ENCODE data around the gene PTGFR.

Gene PTGFR

DNA sequence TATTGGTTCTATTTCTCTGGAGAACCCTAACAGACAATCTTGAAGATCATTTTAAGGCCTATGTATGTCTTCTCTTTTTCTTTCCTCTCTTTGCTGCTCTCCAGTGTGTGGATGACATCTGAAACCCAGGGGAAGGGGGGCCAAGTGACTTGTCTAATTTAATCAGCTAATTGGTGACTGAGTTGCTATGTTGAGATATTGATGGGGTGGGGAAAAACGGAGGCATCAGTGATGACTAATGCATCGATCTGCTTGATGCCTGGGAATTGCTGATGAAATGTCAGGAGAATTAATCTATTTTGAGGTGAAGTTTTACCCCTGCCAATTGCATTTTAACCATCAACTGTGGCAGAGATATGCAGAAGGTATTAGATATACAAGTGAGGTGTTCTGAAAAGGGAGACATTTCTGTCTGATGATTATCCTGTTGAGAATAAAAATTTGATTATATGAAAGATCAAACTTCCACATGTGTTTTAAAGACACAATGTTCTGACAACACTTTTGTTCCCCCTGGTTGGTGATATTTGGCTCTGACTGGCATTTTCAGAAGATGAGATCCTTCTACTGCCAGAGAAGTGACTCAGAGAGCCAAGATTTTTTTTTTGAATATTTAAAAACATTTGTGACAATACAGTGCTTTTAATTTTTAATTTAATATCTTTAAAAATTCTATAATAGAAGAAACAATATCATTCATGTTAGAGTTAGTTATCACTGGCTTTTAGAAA is 18.7 kb upstream of the PTGFR start:
- TF ChIP-seq, protein P1, sequence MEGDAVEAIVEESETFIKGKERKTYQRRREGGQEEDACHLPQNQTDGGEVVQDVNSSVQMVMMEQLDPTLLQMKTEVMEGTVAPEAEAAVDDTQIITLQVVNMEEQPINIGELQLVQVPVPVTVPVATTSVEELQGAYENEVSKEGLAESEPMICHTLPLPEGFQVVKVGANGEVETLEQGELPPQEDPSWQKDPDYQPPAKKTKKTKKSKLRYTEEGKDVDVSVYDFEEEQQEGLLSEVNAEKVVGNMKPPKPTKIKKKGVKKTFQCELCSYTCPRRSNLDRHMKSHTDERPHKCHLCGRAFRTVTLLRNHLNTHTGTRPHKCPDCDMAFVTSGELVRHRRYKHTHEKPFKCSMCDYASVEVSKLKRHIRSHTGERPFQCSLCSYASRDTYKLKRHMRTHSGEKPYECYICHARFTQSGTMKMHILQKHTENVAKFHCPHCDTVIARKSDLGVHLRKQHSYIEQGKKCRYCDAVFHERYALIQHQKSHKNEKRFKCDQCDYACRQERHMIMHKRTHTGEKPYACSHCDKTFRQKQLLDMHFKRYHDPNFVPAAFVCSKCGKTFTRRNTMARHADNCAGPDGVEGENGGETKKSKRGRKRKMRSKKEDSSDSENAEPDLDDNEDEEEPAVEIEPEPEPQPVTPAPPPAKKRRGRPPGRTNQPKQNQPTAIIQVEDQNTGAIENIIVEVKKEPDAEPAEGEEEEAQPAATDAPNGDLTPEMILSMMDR (IDR thresholded peaks at IDR 0.05; ENCODE audit: low read depth, low read length) = no peak
- no peak overlapping the region for H3K4me3 ChIP-seq (ENCODE audit: low read depth, low read length)

DNA sequence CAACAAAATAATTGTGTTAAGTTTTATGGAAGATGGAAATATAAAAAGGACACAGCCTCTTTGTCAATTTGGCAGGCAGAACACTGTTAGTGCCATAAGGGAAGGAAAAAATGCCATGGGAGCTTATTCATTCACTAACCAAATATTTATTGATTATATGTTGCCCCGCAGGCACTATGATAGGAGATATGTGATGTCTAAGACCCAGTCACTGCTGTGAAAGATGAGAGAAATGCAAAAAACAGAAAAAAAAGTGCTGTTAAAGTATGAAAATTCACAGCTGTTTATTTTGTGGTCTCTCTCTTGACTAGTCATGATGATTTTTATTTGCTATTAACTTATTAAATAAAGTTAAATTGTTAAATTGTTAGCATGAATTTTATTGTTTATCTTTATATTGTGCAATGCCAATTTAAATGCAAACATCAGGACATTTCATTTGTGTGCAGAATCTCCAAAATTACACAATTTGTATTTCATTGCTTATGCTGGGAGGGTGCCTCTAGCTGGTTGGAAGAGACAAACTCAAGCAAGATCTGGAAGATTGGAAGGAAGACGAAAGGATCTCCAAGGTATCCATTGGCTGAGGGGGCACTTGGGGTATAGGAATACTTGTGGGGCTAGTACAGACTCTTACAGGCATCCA is 17.8 kb upstream of the PTGFR start:
- no peak overlapping the region for H3K4me3 ChIP-seq (ENCODE audit: low read depth, low read length)
- TF ChIP-seq, protein P1 (IDR thresholded peaks at IDR 0.05; ENCODE audit: low read depth, low read length) = no peak

DNA sequence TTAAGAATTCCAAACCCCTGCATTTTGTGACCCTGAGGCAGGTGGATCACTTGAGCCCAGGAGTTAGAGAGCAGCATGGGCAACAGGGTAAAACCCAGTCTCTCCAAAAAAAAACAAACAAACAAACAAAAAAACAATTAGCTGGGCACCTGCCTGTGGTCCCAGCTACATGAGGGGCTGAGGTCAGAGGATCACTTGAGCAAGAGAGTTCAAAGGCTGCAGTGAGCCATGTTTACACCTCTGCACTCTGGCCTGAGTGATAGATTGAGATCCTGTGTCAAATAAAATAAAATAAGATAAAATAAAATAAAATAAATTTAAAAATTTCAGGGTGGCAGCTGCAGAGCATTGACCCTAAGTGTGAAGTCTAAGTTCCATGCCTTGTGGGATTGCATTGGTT is 16.7 kb upstream of the PTGFR start:
- H3K4me3 ChIP-seq (ENCODE audit: low read depth, low read length) = no peak overlapping the region
- TF ChIP-seq, protein P1 (IDR thresholded peaks at IDR 0.05; ENCODE audit: low read depth, low read length) = no peak

DNA sequence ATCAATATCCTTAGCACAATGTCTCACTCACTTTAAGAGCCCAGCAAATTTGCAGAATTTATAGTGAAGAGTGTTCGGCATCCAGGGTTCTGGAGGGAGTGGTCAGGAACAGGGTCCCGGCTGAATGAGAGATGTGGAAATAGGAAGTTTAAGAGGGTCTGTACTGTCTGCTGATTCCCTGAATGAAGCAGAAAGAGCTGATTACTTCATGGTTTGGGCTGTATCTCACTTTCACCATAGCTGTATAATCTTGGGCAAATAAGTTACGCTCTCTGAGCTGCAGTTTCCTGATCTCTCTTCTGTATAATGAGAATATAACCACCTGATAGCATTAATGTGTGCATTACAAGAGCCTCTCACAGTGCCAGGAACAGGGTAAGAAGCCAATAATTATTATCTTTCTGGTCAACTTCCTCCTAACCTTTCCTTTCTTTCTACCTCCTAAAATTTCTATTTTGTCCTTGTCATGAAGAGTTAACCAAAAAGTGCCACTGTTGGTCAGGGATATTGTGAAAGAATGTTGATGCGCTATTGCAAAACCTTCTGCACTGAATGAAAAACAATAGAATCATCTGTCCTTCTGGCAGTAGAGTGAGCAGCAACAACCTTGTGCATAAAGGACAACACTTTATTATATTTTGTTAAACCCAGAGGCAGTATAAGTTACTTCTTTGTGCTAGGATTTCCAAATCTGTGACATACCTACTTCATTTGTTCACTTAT is 14.7 kb upstream of the PTGFR start:
- TF ChIP-seq, protein P1 (IDR thresholded peaks at IDR 0.05; ENCODE audit: low read depth, low read length) = no peak
- H3K4me3 ChIP-seq (ENCODE audit: low read depth, low read length) = no peak overlapping the region

GRCh38 chr1:78483903-78484302 is 6.9 kb upstream of the PTGFR start:
- TF ChIP-seq, protein P1 (IDR thresholded peaks at IDR 0.05; ENCODE audit: low read depth, low read length) = no peak
- no peak overlapping the region for H3K4me3 ChIP-seq (ENCODE audit: low read depth, low read length)

DNA sequence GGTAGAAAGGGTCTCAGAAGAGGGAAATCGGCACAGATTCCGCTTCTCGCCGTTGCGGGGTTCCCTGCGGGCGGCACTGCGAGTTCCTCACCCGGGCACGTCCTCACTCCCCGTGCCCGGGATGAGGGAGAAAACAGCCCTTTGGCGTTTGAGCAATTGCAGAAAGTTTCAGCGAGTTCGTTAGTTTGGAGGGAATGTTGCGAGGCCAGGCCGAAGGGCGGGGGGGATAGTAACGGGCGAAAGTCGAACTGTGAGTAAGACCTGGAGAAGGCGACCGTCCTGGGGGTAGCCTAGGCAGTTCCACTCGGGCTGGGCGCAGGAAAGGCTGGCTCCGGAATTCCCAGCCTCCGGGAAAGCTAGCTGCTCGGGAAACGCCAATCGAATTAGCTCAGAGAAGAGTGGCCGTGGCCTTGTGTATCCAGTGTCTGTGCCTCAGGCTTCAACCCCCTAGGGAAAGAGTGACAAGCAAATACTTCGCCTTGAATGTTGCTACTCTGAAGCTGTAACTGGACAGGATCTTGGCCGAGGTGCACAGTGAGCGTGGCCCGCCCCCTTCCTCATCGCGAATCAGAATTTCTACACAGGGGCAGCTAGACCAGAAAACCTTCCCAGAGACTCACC is 787 bp downstream of the PTGFR start:
- TF ChIP-seq, protein P1 (IDR thresholded peaks at IDR 0.05; ENCODE audit: low read depth, low read length) = no peak
- H3K4me3 ChIP-seq (ENCODE audit: low read depth, low read length) = peak overlapping the region; percentile 82
